Spinal cord (tissue), 10 donors: Measurements from ENCODE around the gene CHFR. TPM values are rescaled to one million over a fixed set of nuclear protein-coding genes. Genes with fewer than 3 reads are reported as not detected.
"Not testable (repeated sequence)": the region's sequence is repeated elsewhere in the genome, so short reads cannot be mapped to it uniquely, and the experiment has no call there.

Experiments used
- DNase-seq, 6 donors: peaks; one replicate each; pipeline versions ENCODE4 v3.0.0 to v3.0.0-alpha.2; 2013 to 2015; ENCODE audit warnings: low spot score in 6 of 6, low read depth in 4 of 6
- H3K27ac ChIP-seq: one replicate; pipeline ENCODE4 v1.5.1; 2013; ENCODE audit warnings: low read depth, low read length, control low read depth
- H3K27me3 ChIP-seq: one replicate; pipeline ENCODE4 v1.6.1; 2013; ENCODE audit warnings: low read length; ENCODE audit not compliant: control insufficient read depth, insufficient read depth
- H3K36me3 ChIP-seq: one replicate; pipeline ENCODE4 v1.6.1; 2013; ENCODE audit warnings: low read length; ENCODE audit not compliant: control insufficient read depth, insufficient read depth
- H3K4me1 ChIP-seq: one replicate; pipeline ENCODE4 v1.6.1; 2013; ENCODE audit warnings: low read length; ENCODE audit not compliant: control insufficient read depth, insufficient read depth
- H3K4me3 ChIP-seq: one replicate; pipeline ENCODE4 v1.5.1; 2013; ENCODE audit warnings: low read depth, low read length, control low read depth
- H3K9me3 ChIP-seq: one replicate; pipeline ENCODE4 v1.6.1; 2013; ENCODE audit warnings: low read length; ENCODE audit not compliant: control insufficient read depth, insufficient read depth
- WGBS: methylation state at CpG from one replicate; pipeline ENCODE4 v1.1.5; 2013; ENCODE audit warnings: missing lambda C conversion rate; ENCODE audit not compliant: insufficient coverage; 5-methylcytosine and 5-hydroxymethylcytosine counted together
- polyA plus RNA-seq, 2 donors: library from polyadenylated mRNA; unstranded; fragments of 120-200 nt; gene quantifications; one replicate each; pipeline ENCODE4 v1.2.1, GENCODE V29; 2013; ENCODE audit not compliant: insufficient read length in 2 of 2
- total RNA-seq, 2 donors: library from RNA; depleted of rRNA in 1 of 2; stranded (reverse); fragments of 120-200 nt in 1 of 2; fragments of >200 nt in 1 of 2; gene quantifications; one replicate each; pipeline versions ENCODE4 v1.2.3 to v1.2.4, GENCODE V29; 2013 to 2014
- donor health status: healthy.

The CHFR gene
- total and polyA plus RNA-seq, 4 donors, result 20.9 to 58.6 (median 30.7) TPM

DNA sequence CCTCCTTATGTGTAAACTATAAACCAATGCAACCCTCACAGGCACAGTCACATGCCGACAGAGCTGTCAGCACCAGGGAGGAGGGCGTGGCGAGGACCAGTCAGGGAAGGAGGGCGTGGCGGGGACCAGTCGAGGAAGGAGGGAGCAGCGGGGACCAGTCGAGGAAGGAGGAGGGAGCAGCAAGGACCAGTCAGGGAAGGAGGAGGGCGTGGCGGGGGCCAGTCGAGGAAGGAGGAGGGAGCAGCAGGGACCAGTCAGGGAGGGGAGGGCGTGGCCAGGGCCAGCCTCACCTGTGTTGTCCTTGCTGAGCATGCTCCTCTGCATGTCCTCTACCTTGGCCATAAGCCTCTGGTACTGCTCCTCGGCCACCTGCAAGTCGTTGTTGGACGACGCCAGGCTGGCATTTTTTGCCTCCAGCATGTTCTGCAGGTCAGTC is 83.0 kb downstream of the CHFR start:
- Histone ChIP-seq H3K4me3 (no peak overlapping the region), H3K27ac (no peak overlapping the region), H3K36me3 (peaks cover 93% of the 10 kb centered on the region), H3K9me3 (no peaks in the 10 kb centered on the region), H3K27me3 (no peaks in the 10 kb centered on the region), H3K4me1 (no peaks in the 10 kb centered on the region)
- DNase-seq, result no peak
- WGBS, result 87% methylated on average over 15 of the region's 16 CpGs

- DNase-seq, result no peak
- Histone ChIP-seq H3K9me3 (no peaks in the 10 kb centered on the region), H3K4me1 (no peaks in the 10 kb centered on the region), H3K36me3 (peaks cover 98% of the 10 kb centered on the region), H3K27me3 (no peaks in the 10 kb centered on the region), H3K27ac (no peak overlapping the region), H3K4me3 (no peak overlapping the region)
- WGBS, result 97% methylated on average over 12 of the region's 15 CpGs
Observed at GRCh38 chr12:132803888-132804287, 83.5 kb downstream of the CHFR start.

DNA sequence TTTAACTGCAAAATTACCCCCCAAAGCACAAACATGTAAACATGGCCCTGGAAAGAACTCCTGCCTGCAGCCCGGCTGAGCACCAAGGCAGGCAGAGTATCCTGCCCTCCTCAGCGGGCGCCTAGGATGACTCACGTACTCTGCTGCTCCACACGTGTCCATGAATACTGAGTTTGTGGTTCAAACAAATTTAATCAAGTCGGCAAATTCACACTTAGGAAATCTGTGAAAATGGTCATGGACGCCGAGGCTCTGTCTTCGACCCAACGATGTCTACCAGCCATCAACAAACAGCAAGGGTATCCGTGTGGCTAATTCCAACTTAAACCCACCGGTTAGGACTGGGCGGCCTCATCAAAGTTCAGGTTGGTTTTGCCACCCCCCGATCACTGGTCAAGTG is 84.3 kb downstream of the CHFR start:
- no peaks in the 10 kb centered on the region for H3K27me3 ChIP-seq
- H3K9me3 ChIP-seq, result no peaks in the 10 kb centered on the region
- H3K36me3 ChIP-seq, result peaks cover 98% of the 10 kb centered on the region
- H3K4me3 ChIP-seq, result no peak overlapping the region
- DNase-seq, result no peak
- no peaks in the 10 kb centered on the region for H3K4me1 ChIP-seq
- H3K27ac ChIP-seq, result no peak overlapping the region
- WGBS, result 97% methylated on average over 13 of the region's 14 CpGs

DNA sequence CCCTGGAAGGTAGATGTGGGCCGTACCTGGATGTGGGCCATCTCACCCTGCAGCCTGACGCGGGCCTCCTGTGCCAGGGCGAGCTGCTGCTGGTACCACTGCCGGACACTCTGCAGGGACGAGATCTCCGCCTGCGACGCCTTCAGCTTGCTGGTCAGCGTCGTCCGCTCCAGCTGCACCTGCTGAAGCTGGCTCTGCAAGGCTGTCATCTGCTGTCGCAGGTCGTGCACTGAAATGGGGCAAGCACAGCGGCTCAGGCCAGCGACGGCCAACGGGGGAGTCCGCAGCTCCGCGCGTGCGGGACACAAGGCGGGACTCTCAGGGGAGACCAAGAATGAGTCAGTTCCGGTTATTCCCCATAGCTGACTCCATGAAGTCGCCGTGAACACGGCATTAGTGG is 85.7 kb downstream of the CHFR start:
- WGBS, result 95% methylated on average over 28 of the region's 28 CpGs
- no peak overlapping the region for H3K27ac ChIP-seq
- no peaks in the 10 kb centered on the region for H3K4me1 ChIP-seq
- no peak overlapping the region for H3K4me3 ChIP-seq
- peaks cover 98% of the 10 kb centered on the region for H3K36me3 ChIP-seq
- H3K27me3 ChIP-seq, result no peaks in the 10 kb centered on the region
- no peaks in the 10 kb centered on the region for H3K9me3 ChIP-seq
- no peak for DNase-seq

DNA sequence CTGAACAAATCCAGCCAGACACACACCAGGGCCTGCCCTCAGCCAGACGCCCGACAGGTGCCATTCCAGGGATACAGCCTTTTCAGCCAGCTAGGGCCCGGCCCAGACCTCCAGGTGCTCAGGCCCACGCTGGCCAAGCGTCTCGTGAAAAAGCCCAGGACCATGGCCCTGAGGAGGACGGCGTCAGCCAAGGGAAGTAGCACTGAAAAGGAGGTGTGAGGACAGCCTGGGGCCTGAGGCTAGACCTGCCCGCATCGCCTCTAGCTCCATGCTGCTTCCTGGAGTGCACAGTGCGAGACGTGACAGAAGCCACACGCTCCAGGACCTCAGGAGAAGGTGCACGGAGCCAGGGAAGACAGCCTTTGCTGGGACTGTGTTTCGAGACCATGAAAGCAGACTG is 88.6 kb downstream of the CHFR start:
- H3K36me3 ChIP-seq, result peaks cover 99% of the 10 kb centered on the region

GRCh38 chr12:132797820-132798570 is 89.4 kb downstream of the CHFR start:
- DNase-seq, result no peak
- H3K27me3 ChIP-seq, result no peaks in the 10 kb centered on the region
- H3K27ac ChIP-seq, result no peak overlapping the region
- no peaks in the 10 kb centered on the region for H3K4me1 ChIP-seq
- peaks cover 97% of the 10 kb centered on the region for H3K36me3 ChIP-seq
- WGBS, result 95% methylated on average over 16 of the region's 24 CpGs
- no peak overlapping the region for H3K4me3 ChIP-seq
- H3K9me3 ChIP-seq, result no peaks in the 10 kb centered on the region

More for the DNA sequence above, 88.6 kb downstream of the CHFR start:
- no peak for DNase-seq
- WGBS, result 99% methylated on average over 15 of the region's 15 CpGs
- no peak overlapping the region for H3K4me3 ChIP-seq
- H3K4me1 ChIP-seq, result no peaks in the 10 kb centered on the region
- no peaks in the 10 kb centered on the region for H3K27me3 ChIP-seq
- no peaks in the 10 kb centered on the region for H3K9me3 ChIP-seq
- no peak overlapping the region for H3K27ac ChIP-seq

DNA sequence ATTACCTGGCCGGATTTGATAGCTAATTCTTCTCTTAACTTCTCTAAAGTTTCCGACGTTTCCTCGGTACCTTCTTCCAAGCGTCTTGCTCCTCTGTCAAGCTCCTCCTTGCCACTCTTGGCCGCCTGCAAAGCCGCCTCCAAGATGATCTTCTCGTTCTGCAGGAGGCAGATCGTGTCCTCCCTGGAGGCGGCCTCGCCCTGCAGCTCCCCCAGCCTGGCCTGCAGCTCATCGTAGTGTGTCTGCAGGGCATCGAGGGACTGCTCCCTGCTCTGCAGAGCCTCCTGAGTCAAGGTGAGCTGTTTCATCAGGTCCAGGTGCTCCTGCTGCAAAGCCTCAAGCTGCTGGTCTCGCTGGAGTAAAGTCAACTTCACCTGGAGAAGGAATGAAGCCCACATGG is 91.6 kb downstream of the CHFR start:
- DNase-seq, result no peak
- 97% methylated on average over 14 of the region's 14 CpGs for WGBS
- Histone ChIP-seq H3K27ac (no peak overlapping the region), H3K9me3 (no peaks in the 10 kb centered on the region), H3K4me3 (no peak overlapping the region), H3K36me3 (peaks cover 87% of the 10 kb centered on the region), H3K27me3 (no peaks in the 10 kb centered on the region), H3K4me1 (no peaks in the 10 kb centered on the region)

- WGBS, result 100% methylated on average over 1 of the region's 2 CpGs
- H3K9me3 ChIP-seq, H3K4me1 ChIP-seq, H3K27me3 ChIP-seq, H3K4me3 ChIP-seq, DNase-seq, H3K27ac ChIP-seq: not testable (repeated sequence)
- peaks cover 84% of the 10 kb centered on the region for H3K36me3 ChIP-seq
Observed at GRCh38 chr12:132791940-132792339, 95.5 kb downstream of the CHFR start.

- no peaks in the 10 kb centered on the region for H3K4me1 ChIP-seq
- H3K9me3 ChIP-seq, result no peaks in the 10 kb centered on the region
- no peaks in the 10 kb centered on the region for H3K27me3 ChIP-seq
- 94% methylated on average over 21 of the region's 21 CpGs for WGBS
- no peak for DNase-seq
- H3K4me3 ChIP-seq, result no peak overlapping the region
- H3K36me3 ChIP-seq, result peaks cover 84% of the 10 kb centered on the region
- no peak overlapping the region for H3K27ac ChIP-seq
Observed at GRCh38 chr12:132789099-132789471, 98.3 kb downstream of the CHFR start.

- no peaks in the 10 kb centered on the region for H3K9me3 ChIP-seq
- 96% methylated on average over 23 of the region's 29 CpGs for WGBS
- no peak for DNase-seq
- peaks cover 84% of the 10 kb centered on the region for H3K36me3 ChIP-seq
- no peak overlapping the region for H3K27ac ChIP-seq
- H3K4me1 ChIP-seq, result no peaks in the 10 kb centered on the region
- no peaks in the 10 kb centered on the region for H3K27me3 ChIP-seq
- H3K4me3 ChIP-seq, result no peak overlapping the region
Observed at GRCh38 chr12:132788375-132789098, 98.9 kb downstream of the CHFR start.
